ENCODE measurements around the gene C11orf21.

C11orf21 gene

GRCh38 chr11:2308713-2309112 lies 7.0 kb upstream of the C11orf21 start:
- no peak for DNase-seq (ENCODE audit: low spot score)

- no peak for DNase-seq (ENCODE audit: low spot score)
These were observed 6.0 kb upstream of the C11orf21 start for GRCh38 chr11:2307501-2308331.

- no peak for DNase-seq (ENCODE audit: low spot score)
These were observed 5.3 kb upstream of the C11orf21 start for GRCh38 chr11:2306877-2307500.

GRCh38 chr11:2306452-2306823 lies 4.7 kb upstream of the C11orf21 start:
- no peak for DNase-seq (ENCODE audit: low spot score)

GRCh38 chr11:2305788-2306451 lies 4.2 kb upstream of the C11orf21 start:
- DNase-seq (ENCODE audit: low spot score) = no peak

GRCh38 chr11:2305140-2305778 lies 3.5 kb upstream of the C11orf21 start:
- peak; percentile 48 for DNase-seq (ENCODE audit: low spot score)

- no peak for DNase-seq (ENCODE audit: low spot score)
These were observed 2.9 kb upstream of the C11orf21 start for GRCh38 chr11:2304506-2305139.

GRCh38 chr11:2303627-2304505 lies 2.1 kb upstream of the C11orf21 start:
- no peak for DNase-seq (ENCODE audit: low spot score)

GRCh38 chr11:2302896-2303626 lies 1.3 kb upstream of the C11orf21 start:
- DNase-seq (ENCODE audit: low spot score) = no peak

GRCh38 chr11:2302306-2302895 lies 683 bp upstream of the C11orf21 start:
- DNase-seq (ENCODE audit: low spot score) = no peak

- no peak for DNase-seq (ENCODE audit: low spot score)
These were observed 635 bp downstream of the C11orf21 start for GRCh38 chr11:2300936-2301630.

GRCh38 chr11:2300290-2300935 lies 1.3 kb downstream of the C11orf21 start:
- no peak for DNase-seq (ENCODE audit: low spot score)

- DNase-seq (ENCODE audit: low spot score) = no peak
These were observed 1.9 kb downstream of the C11orf21 start for GRCh38 chr11:2299773-2300172.

- peak; percentile 66 for DNase-seq (ENCODE audit: low spot score)
These were observed 2.6 kb downstream of the C11orf21 start for GRCh38 chr11:2298795-2299761.

- no peak for DNase-seq (ENCODE audit: low spot score)
These were observed 3.5 kb downstream of the C11orf21 start for GRCh38 chr11:2298131-2298794.

- DNase-seq (ENCODE audit: low spot score) = no peak
These were observed 4.1 kb downstream of the C11orf21 start for GRCh38 chr11:2297623-2298030.
